SIG-M5 treated with dmso at 0.1 percent for 504 hours (cell line): ENCODE results near the gene SGSH.

ENCODE experiments used
- DNase-seq: peaks from one replicate; lab custom pipeline; 2025; ENCODE audit not compliant: unreplicated experiment; lab: John Stamatoyannopoulos, UW

SGSH gene

GRCh38 chr17:80227666-80228065, 7.5 kb upstream of the SGSH start:
- DNase-seq, result no peak

GRCh38 chr17:80227156-80227555, 7.0 kb upstream of the SGSH start:
- DNase-seq, result no peak

GRCh38 chr17:80225230-80225629, 5.1 kb upstream of the SGSH start:
- no peak for DNase-seq

- DNase-seq, result no peak
Measured at GRCh38 chr17:80224683-80225082, 4.5 kb upstream of the SGSH start.

GRCh38 chr17:80223838-80224497, 3.8 kb upstream of the SGSH start:
- DNase-seq, result no peak

GRCh38 chr17:80223142-80223815, 3.1 kb upstream of the SGSH start:
- no peak for DNase-seq

- no peak for DNase-seq
Measured at GRCh38 chr17:80222376-80223141, 2.4 kb upstream of the SGSH start.

- no peak for DNase-seq
Measured at GRCh38 chr17:80221351-80222105, 1.4 kb upstream of the SGSH start.

GRCh38 chr17:80220736-80221215, 643 bp upstream of the SGSH start:
- no peak for DNase-seq

- no peak for DNase-seq
Measured at GRCh38 chr17:80219763-80220053, 425 bp downstream of the SGSH start.

- DNase-seq, result peak; percentile 90
Measured at GRCh38 chr17:80219013-80219762, 945 bp downstream of the SGSH start.

GRCh38 chr17:80218391-80218790, 1.7 kb downstream of the SGSH start:
- no peak for DNase-seq

- DNase-seq, result no peak
Measured at GRCh38 chr17:80217703-80218362, 2.3 kb downstream of the SGSH start.

GRCh38 chr17:80216473-80217456, 3.4 kb downstream of the SGSH start:
- no peak for DNase-seq

GRCh38 chr17:80214878-80215210, 5.3 kb downstream of the SGSH start:
- no peak for DNase-seq

GRCh38 chr17:80214012-80214877, 5.9 kb downstream of the SGSH start:
- DNase-seq, result no peak

GRCh38 chr17:80213643-80213975, 6.5 kb downstream of the SGSH start:
- no peak for DNase-seq

GRCh38 chr17:80212962-80213642, 7.0 kb downstream of the SGSH start:
- peak; percentile 43 for DNase-seq
